ENCODE measurements around the gene PPP1R12A. TPM values are rescaled to one million over a fixed set of nuclear protein-coding genes. Genes with fewer than 3 reads are reported as not detected.
"Not testable (repeated sequence)": the region's sequence is repeated elsewhere in the genome, so short reads cannot be mapped to it uniquely, and the experiment has no call there.

PPP1R12A gene
- total RNA-seq, 2 experiments from 2014 or later = 44.5 to 65.1 TPM

DNA sequence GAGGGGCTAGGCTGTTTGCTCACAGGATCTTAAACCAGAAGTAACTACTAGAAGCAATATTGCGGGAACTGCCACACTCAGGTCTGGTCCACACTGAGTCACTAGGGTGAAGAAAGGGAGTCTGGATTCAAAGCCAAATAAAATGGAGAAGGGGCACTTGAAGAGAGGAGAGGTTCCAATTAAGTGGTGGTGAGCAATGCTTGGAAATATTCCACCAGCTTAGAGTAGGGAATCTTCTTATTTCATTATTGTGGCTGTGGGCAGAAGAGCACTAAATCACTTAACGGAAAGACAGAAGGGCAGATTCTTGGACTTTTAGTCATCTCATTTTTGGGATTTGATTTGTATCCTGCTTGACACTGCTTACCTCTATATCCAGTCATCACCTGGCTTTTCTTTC, 48.6 kb upstream of the PPP1R12A start:
- no peak overlapping the region for H3K4me2 ChIP-seq (ENCODE audit: low read length)
- H3K27ac ChIP-seq (ENCODE audit: low read depth, low read length, poor library complexity, severe bottlenecking) = no peak overlapping the region
- no peaks in the 10 kb centered on the region for H3K36me3 ChIP-seq (ENCODE audit: insufficient read depth, low read length)
- no peaks in the 10 kb centered on the region for H3K9me2 ChIP-seq (ENCODE audit: insufficient read depth, low read length)
- H3K79me2 ChIP-seq (ENCODE audit: insufficient read depth, low read depth, low read length) = no peaks in the 10 kb centered on the region
- no peak overlapping the region for H2AFZ ChIP-seq (ENCODE audit: low read length)
- intact Hi-C loops (cut with micrococcal nuclease; ENCODE audit: unreplicated experiment) = no loop called here
- no peaks in the 10 kb centered on the region for H4K20me1 ChIP-seq (ENCODE audit: insufficient read depth, low read length)
- no peaks in the 10 kb centered on the region for H3K4me1 ChIP-seq (ENCODE audit: insufficient read depth, low read length, poor library complexity, severe bottlenecking)
- no peaks in the 10 kb centered on the region for H3K9me3 ChIP-seq (ENCODE audit: low read length)
- POLR2A ChIA-PET = interaction anchor here (0.5 to 0.7 kb wide), 2 partner anchors 342 to 564 kb away, joined by 3 read pairs; no protein-coding TSS in a partner anchor
- DNase-seq (ENCODE audit: low spot score) = no peak
- no peak overlapping the region for H3K4me3 ChIP-seq (ENCODE audit: low read depth, low read length, poor library complexity, severe bottlenecking)
- no peak for TF ChIP-seq EZH2phosphoT487 (IDR thresholded peaks at IDR 0.05; ENCODE audit: borderline replicate concordance, low read depth, low read length)
- CTCF ChIA-PET (ENCODE audit: unreplicated experiment) = no interaction called here
- no TSS peak for BruUV-seq (replicated peaks)

DNA sequence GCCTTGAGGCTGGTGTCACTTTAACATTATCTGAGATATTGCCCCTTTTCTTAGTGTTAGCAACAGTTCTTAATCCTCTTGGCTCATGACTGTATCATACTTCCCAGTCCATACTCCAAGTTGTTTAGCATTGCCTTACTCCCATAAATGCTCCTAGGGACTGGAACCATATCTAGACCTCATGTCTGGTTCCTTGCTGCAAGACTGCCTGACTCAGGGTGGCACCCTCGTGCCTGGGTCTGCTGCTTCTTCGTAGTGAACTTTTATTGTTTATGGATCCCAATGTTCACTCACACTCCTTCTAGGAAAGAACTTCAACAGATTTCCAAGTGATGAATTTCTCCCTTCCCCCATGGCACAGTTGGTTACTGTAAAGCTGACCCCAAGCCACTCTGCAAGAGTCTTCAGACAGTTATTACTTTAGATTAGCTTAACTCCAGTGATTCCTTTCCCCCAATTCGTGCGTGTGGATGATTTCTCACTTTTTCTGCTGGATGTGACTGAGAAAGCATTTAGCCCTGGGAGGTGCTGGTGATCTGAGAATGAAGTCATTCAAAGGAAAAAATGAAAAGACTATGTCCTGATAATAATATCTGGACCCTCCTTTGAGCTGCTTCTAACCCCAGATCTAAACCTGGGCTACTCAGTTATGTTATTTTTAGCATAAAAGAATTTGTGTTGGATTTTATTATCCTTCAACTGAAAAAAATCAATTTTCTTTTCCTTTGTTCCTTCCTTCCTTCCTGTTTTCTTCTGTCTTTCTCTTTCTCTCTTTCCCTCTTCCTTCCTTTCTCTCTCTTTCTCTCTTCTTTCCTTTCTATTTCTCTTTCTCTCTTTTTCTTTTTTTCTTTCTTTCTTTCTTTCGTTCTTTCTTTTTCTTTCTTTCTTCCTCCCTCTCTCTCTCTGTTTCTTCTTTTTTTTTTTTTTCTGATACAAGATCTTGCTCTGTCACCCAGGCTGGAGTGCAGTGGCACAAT, 47.5 kb upstream of the PPP1R12A start:
- Histone ChIP-seq H3K4me1 (ENCODE audit: insufficient read depth, low read length, poor library complexity, severe bottlenecking) (no peaks in the 10 kb centered on the region), H3K9me2 (ENCODE audit: insufficient read depth, low read length) (no peaks in the 10 kb centered on the region), H3K36me3 (ENCODE audit: insufficient read depth, low read length) (no peaks in the 10 kb centered on the region), H2AFZ (ENCODE audit: low read length) (no peak overlapping the region), H3K79me2 (ENCODE audit: insufficient read depth, low read depth, low read length) (no peaks in the 10 kb centered on the region), H3K4me3 (ENCODE audit: low read depth, low read length, poor library complexity, severe bottlenecking) (no peak overlapping the region), H3K4me2 (ENCODE audit: low read length) (no peak overlapping the region), H3K27ac (ENCODE audit: low read depth, low read length, poor library complexity, severe bottlenecking) (no peak overlapping the region), H4K20me1 (ENCODE audit: insufficient read depth, low read length) (no peaks in the 10 kb centered on the region), H3K9me3 (ENCODE audit: low read length) (no peaks in the 10 kb centered on the region)
- no TSS peak for BruUV-seq (replicated peaks)
- intact Hi-C loops (cut with micrococcal nuclease; ENCODE audit: unreplicated experiment) = no loop called here
- POLR2A ChIA-PET = interaction anchor here (0.7 kb wide), 1 partner anchor 563 kb away, joined by 3 read pairs; no protein-coding TSS in a partner anchor
- CTCF ChIA-PET (ENCODE audit: unreplicated experiment) = no interaction called here
- no peak for TF ChIP-seq EZH2phosphoT487 (IDR thresholded peaks at IDR 0.05; ENCODE audit: borderline replicate concordance, low read depth, low read length)
- no peak for TF ChIP-seq CTCF (conservative IDR thresholded peaks at IDR 0.05; ENCODE audit: low read length)
- no peak for DNase-seq (ENCODE audit: low spot score)

DNA sequence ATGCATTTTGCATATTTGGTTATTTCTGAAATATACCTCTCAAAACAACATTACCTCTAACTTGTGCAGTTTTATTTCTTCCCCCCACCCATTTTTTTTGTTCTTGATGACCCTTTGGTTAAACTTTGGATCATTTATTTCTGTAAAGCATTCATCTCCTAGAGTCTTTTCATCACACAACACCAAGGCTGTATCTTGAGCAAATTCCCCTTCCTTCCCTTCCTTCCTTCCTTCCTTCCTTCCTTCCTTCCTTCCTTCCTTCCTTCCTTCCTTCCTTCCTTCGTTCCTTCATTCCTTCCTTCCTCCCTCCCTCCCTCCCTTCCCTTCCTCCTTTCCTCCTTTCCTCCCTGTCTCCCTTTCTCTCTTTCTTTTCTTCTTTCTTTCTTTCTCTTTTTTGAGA, 43.8 kb upstream of the PPP1R12A start:
- intact Hi-C loops (cut with micrococcal nuclease; ENCODE audit: unreplicated experiment) = no loop called here
- Histone ChIP-seq H4K20me1 (ENCODE audit: insufficient read depth, low read length) (no peaks in the 10 kb centered on the region), H3K4me1 (ENCODE audit: insufficient read depth, low read length, poor library complexity, severe bottlenecking) (no peaks in the 10 kb centered on the region), H3K27ac (ENCODE audit: low read depth, low read length, poor library complexity, severe bottlenecking) (no peak overlapping the region), H3K9me2 (ENCODE audit: insufficient read depth, low read length) (no peaks in the 10 kb centered on the region), H3K9me3 (ENCODE audit: low read length) (no peaks in the 10 kb centered on the region), H3K79me2 (ENCODE audit: insufficient read depth, low read depth, low read length) (no peaks in the 10 kb centered on the region), H3K4me2 (ENCODE audit: low read length) (no peak overlapping the region), H3K4me3 (ENCODE audit: low read depth, low read length, poor library complexity, severe bottlenecking) (no peak overlapping the region), H3K36me3 (ENCODE audit: insufficient read depth, low read length) (no peaks in the 10 kb centered on the region), H2AFZ (ENCODE audit: low read length) (no peak overlapping the region)
- no TSS peak for BruUV-seq (replicated peaks)
- TF ChIP-seq CTCF (conservative IDR thresholded peaks at IDR 0.05; ENCODE audit: low read length) (no peak), EZH2phosphoT487 (IDR thresholded peaks at IDR 0.05; ENCODE audit: borderline replicate concordance, low read depth, low read length) (no peak)
- DNase-seq (ENCODE audit: low spot score) = no peak
- ChIA-PET CTCF (ENCODE audit: unreplicated experiment) (no interaction called here), POLR2A (interaction anchor here (0.7 kb wide), 1 partner anchor 24 kb away, joined by 3 read pairs; no protein-coding TSS in a partner anchor)

DNA sequence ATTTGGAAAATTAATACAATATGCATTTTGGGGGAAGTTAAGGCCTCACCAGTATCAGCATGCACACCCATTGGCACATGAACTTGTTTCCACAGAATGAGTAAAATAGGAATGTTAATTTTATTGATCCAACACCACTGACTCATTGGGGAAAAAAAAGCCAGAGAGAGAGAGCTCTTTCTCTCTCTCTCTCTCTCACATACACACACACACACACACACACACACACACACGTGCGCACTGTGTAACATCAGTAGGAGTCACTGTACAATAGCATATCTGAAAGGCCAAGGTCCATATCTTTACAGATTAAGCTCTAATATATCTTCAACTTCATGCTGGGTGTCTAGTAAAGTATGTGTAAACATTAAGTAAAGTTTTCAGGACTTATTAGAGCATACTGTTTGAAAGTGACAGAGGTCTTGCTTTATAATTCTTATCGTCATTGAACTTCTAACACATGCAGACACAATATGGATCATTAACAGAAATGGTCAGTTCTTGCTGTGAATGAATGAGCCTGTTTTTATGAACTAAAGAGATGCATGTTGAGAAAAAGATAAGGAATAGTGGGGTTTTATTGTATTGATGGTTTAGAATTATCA, 43.1 kb upstream of the PPP1R12A start:
- H3K79me2 ChIP-seq (ENCODE audit: insufficient read depth, low read depth, low read length); DNase-seq (ENCODE audit: low spot score); H3K36me3 ChIP-seq (ENCODE audit: insufficient read depth, low read length); H3K4me1 ChIP-seq (ENCODE audit: insufficient read depth, low read length, poor library complexity, severe bottlenecking); H3K27ac ChIP-seq (ENCODE audit: low read depth, low read length, poor library complexity, severe bottlenecking); BruUV-seq (replicated peaks); intact Hi-C loops (cut with micrococcal nuclease; ENCODE audit: unreplicated experiment); H3K9me3 ChIP-seq (ENCODE audit: low read length); H3K9me2 ChIP-seq (ENCODE audit: insufficient read depth, low read length); H3K4me2 ChIP-seq (ENCODE audit: low read length); H2AFZ ChIP-seq (ENCODE audit: low read length); CTCF ChIA-PET (ENCODE audit: unreplicated experiment); H3K4me3 ChIP-seq (ENCODE audit: low read depth, low read length, poor library complexity, severe bottlenecking); H4K20me1 ChIP-seq (ENCODE audit: insufficient read depth, low read length): not testable (repeated sequence)
- POLR2A ChIA-PET = interaction anchor here (0.7 kb wide), 1 partner anchor 23 kb away, joined by 3 read pairs; no protein-coding TSS in a partner anchor
